Stomach (tissue), 9 donors: ENCODE data around the gene VCL. TPM values are rescaled to one million over a fixed set of nuclear protein-coding genes. Genes with fewer than 3 reads are reported as not detected.

Source experiments
- DNase-seq, 2 donors: peaks; one replicate each; pipeline versions ENCODE4 v3.0.0 to v3.0.0-alpha.2; 2013 to 2019
- H3K27ac ChIP-seq, 5 donors: fragments of 200-600 bp in 4 of 5; sonication (generic) in 4 of 5; one replicate each; pipeline ENCODE4 v1.5.1; 2013 to 2019; ENCODE audit warnings: mild to moderate bottlenecking in 1 of 5, moderate library complexity in 1 of 5
- H3K27me3 ChIP-seq, 3 donors: fragments of 200-600 bp; sonication (generic); one replicate each; pipeline ENCODE4 v1.5.1; 2017 to 2019; ENCODE audit warnings: mixed run types in 1 of 3
- H3K36me3 ChIP-seq, 4 donors: fragments of 200-600 bp; sonication (generic); 1 replicate in 3 of 4; 2 replicates in 1 of 4; pipeline ENCODE4 v1.5.1; 2016 to 2019
- H3K4me1 ChIP-seq, 4 donors: fragments of 200-600 bp; sonication (generic); one replicate each; pipeline ENCODE4 v1.5.1; 2016 to 2019
- H3K4me3 ChIP-seq, 4 donors: fragments of 200-600 bp; sonication (generic) in 3 of 4; one replicate each; pipeline ENCODE4 v1.5.1; 2016 to 2019; ENCODE audit warnings: mild to moderate bottlenecking in 1 of 4
- H3K9me3 ChIP-seq, 4 donors: fragments of 200-600 bp; sonication (generic); one replicate each; pipeline ENCODE4 v1.5.1; 2016 to 2019
- EP300 ChIP-seq: sonication (generic); formaldehyde crosslinking; IDR thresholded peaks from one replicate; pipeline ENCODE4 v1.6.1; 2017; ENCODE audit warnings: antibody characterized with exemption
- POLR2A ChIP-seq, 4 donors: fragments of 450-650 bp; IDR thresholded peaks; one replicate each; pipeline ENCODE4 v1.6.1; 2016; ENCODE audit warnings: antibody characterized with exemption in 4 of 4, control low read depth in 2 of 4, mild to moderate bottlenecking in 1 of 4, moderate library complexity in 1 of 4
- POLR2AphosphoS5 ChIP-seq, 3 donors: sonication (generic); formaldehyde crosslinking; IDR thresholded peaks; one replicate each; pipeline ENCODE4 v1.6.1; 2016; ENCODE audit warnings: antibody characterized with exemption in 3 of 3
- WGBS, 5 donors: extraction: QIAGEN DNeasy Blood & Tissue Kit in 3 of 5; methylation state at CpG; one replicate each; pipeline versions ENCODE4 v1.1.5 to v1.1.7; 2013 to 2018; 5-methylcytosine and 5-hydroxymethylcytosine counted together
- intact Hi-C: fragments of 100-400 bp; cut with DNase I; formaldehyde crosslinking; loops from one replicate; pipeline ENCODE4 v1.15.1; 2023; ENCODE audit warnings: low total_unique reads
- polyA plus RNA-seq, 3 donors: library from polyadenylated mRNA; stranded (reverse); fragments of 200-250 nt; gene quantifications; one replicate each; pipeline ENCODE4 v1.2.3, GENCODE V29; 2013
- total RNA-seq, 5 donors: library from RNA; depleted of rRNA; stranded (reverse); fragments of >200 nt; gene quantifications; one replicate each; pipeline versions ENCODE4 v1.1.0 to v1.2.3, GENCODE V29; 2014 to 2016
- TF ChIP-seq, protein P1 (sequence below), 7 experiments: fragments of 450-650 bp in 4 of 7; fragments of 200-600 bp in 3 of 7; sonication (generic) in 3 of 7; IDR thresholded peaks; one replicate each; pipeline ENCODE4 v1.5.1; 2016 to 2019; ENCODE audit warnings: antibody characterized with exemption in 7 of 7, control low read depth in 2 of 7, mild to moderate bottlenecking in 1 of 7
- donor health status: healthy with polysubstance abuse.
- donor health status: Bipolar disorder and iron deficiency.
- donor health status: healthy.

The VCL gene
- total and polyA plus RNA-seq, 8 donors, result 11.2 to 211 (median 62.3) TPM

DNA sequence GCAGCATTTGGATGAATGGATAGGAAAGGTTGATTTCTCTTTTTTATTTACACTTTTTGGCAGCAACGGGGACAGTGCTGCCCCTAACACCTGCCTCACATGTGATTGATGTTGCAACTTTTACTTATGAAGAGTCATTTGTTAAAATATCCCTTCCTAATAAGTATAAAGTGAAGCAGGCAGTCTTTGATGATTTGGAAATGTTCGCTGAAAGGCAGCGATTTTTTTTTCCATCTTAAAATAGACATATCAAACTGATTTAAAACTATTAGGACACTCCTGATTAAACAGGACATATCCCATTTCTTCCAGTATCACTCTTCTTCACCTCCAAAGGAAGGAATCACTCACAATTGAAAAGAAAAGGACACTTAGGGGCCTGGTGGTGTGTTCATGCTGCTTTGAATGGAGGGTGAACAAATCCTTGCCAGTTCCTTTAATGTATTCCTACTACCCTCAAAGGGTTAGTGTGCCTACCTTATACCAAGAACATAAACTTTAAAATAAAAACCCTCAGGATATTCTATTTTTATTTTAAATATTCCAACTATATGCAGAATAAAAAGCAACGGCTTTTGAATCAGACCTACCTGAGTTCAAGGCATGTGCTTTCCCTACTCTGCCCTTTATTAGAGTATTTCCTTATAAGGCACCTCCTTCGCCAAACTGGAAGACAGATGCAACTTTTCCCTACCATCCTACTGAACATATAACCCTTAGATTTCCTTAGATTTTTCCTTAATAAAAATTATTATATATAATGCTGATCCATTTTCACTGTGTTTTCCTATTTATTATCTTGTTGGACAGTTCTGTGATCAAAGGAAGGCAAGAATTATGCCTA is 154.2 kb downstream of the VCL start:
- H3K27me3 ChIP-seq, result no peaks in the 10 kb centered on the region
- WGBS, 5 donors, result 10 to 20% (median 14%) methylated on average over 5 of the region's 5 CpGs
- no peaks in the 10 kb centered on the region for H3K9me3 ChIP-seq
- TF ChIP-seq EP300, result no peak
- no peak for TF ChIP-seq POLR2A (IDR thresholded peaks at IDR 0.05)
- no peak for TF ChIP-seq POLR2AphosphoS5 (IDR thresholded peaks at IDR 0.05)
- TF ChIP-seq, protein P1, sequence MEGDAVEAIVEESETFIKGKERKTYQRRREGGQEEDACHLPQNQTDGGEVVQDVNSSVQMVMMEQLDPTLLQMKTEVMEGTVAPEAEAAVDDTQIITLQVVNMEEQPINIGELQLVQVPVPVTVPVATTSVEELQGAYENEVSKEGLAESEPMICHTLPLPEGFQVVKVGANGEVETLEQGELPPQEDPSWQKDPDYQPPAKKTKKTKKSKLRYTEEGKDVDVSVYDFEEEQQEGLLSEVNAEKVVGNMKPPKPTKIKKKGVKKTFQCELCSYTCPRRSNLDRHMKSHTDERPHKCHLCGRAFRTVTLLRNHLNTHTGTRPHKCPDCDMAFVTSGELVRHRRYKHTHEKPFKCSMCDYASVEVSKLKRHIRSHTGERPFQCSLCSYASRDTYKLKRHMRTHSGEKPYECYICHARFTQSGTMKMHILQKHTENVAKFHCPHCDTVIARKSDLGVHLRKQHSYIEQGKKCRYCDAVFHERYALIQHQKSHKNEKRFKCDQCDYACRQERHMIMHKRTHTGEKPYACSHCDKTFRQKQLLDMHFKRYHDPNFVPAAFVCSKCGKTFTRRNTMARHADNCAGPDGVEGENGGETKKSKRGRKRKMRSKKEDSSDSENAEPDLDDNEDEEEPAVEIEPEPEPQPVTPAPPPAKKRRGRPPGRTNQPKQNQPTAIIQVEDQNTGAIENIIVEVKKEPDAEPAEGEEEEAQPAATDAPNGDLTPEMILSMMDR (IDR thresholded peaks at IDR 0.05), result no peak
- DNase-seq, result no peak
- H3K36me3 ChIP-seq, result peaks cover 0 to 4% (median 2%) of the 10 kb centered on the region in 4 donors
- H3K4me3 ChIP-seq, result peak overlapping the region; percentile 66 to 99 (median 90)
- peak overlapping the region in 4 of 5 donors; percentile 88 to 92 (median 92) for H3K27ac ChIP-seq
- intact Hi-C loops, result no loop called here
- peaks cover 20 to 70% (median 39%) of the 10 kb centered on the region in 4 donors for H3K4me1 ChIP-seq

DNA sequence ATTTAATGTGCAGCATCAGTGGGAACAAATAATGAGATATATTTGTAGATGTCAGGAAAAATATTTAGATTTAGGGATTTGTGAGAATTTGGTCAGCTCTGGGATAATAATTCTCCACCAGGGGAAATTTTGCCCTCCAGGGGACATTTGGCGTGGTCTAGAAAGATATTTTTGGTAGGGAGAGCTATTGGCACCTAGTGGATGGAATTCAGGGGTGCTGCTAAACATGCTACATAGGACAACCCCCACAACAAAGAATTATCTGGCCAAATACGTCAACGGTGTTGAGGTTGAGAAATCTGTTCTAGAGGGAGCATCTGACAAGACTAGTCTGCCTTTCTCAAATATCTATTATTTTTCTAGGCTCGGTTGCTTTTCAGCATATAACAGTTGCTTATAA is 155.2 kb downstream of the VCL start:
- Histone ChIP-seq H3K27me3 (no peaks in the 10 kb centered on the region), H3K27ac (no peak overlapping the region), H3K36me3 (no peaks in the 10 kb centered on the region), H3K4me3 (no peak overlapping the region), H3K4me1 (peaks cover 20 to 63% (median 40%) of the 10 kb centered on the region in 4 donors), H3K9me3 (no peaks in the 10 kb centered on the region)
- intact Hi-C loops, result no loop called here
- TF ChIP-seq POLR2AphosphoS5 (IDR thresholded peaks at IDR 0.05), result no peak
- TF ChIP-seq, protein P1 (IDR thresholded peaks at IDR 0.05), result peak in 3 of 7 experiments; percentile 8 to 22 (median 17)
- peak in 1 of 2 donors; percentile 42 for DNase-seq
- WGBS, 5 donors, result 33 to 58% (median 49%) methylated on average over 4 of the region's 4 CpGs

DNA sequence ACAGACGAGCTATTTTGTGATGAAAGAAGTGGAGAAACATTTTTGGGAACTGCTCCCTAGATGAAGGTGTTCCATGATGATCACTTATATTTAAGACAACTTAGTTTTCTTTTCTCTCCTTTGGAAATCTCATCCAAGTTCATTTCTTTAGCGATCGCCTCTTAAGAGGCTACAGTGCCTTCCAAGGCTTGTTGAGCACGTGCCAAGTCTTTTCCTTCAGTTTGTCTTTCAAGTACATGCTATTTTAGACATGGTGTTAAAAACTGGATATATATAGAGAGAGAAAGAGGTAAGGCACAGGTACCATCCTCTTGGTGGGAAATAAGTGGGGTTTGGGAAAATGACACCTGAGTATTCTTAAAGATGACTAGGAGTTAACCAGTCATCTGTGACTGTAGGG is 155.8 kb downstream of the VCL start:
- Histone ChIP-seq H3K9me3 (no peaks in the 10 kb centered on the region), H3K4me3 (no peak overlapping the region), H3K4me1 (peaks cover 20 to 58% (median 38%) of the 10 kb centered on the region in 4 donors), H3K27me3 (no peaks in the 10 kb centered on the region), H3K27ac (no peak overlapping the region), H3K36me3 (no peaks in the 10 kb centered on the region)
- WGBS, 5 donors, result 63 to 74% (median 68%) methylated on average over 4 of the region's 4 CpGs
- no peak for DNase-seq
- TF ChIP-seq POLR2AphosphoS5 (IDR thresholded peaks at IDR 0.05) (no peak), EP300 (no peak), POLR2A (IDR thresholded peaks at IDR 0.05) (no peak)
- TF ChIP-seq, protein P1 (IDR thresholded peaks at IDR 0.05), result no peak
- intact Hi-C loops, result no loop called here

DNA sequence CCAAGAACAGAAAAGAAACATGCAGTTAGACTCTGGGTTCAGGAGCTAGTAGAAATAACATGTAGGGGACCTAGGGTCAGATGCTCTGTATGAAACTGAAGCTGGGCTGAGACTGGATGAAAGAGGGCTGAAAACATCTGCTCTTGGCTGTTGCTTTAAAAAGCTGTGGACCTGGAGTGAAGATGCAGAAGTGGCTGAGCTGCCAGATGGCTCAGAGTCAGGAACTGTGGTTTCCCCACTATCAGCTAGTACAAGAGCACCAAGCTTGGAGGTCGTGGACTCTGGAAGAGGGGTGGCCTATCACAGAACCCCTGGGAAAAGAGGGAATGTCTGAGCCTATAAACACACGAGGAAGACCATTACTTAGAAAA is 159.0 kb downstream of the VCL start:
- 12 to 30% (median 21%) methylated on average over 2 of the region's 2 CpGs for WGBS, 5 donors
- H3K4me1 ChIP-seq, result peaks cover 8 to 40% (median 23%) of the 10 kb centered on the region in 4 donors
- no peaks in the 10 kb centered on the region for H3K27me3 ChIP-seq
- no peak overlapping the region for H3K4me3 ChIP-seq
- peak; percentile 34 to 54 for DNase-seq
- H3K27ac ChIP-seq, result no peak overlapping the region
- no peak for TF ChIP-seq EP300
- no peak for TF ChIP-seq POLR2A (IDR thresholded peaks at IDR 0.05)
- TF ChIP-seq, protein P1 (IDR thresholded peaks at IDR 0.05), result no peak
- no peak for TF ChIP-seq POLR2AphosphoS5 (IDR thresholded peaks at IDR 0.05)
- no peaks in the 10 kb centered on the region for H3K9me3 ChIP-seq
- peaks cover 0 to 4% (median 0%) of the 10 kb centered on the region in 4 donors for H3K36me3 ChIP-seq
- intact Hi-C loops, result no loop called here
